PFSK-1 (cell line): ENCODE data around the gene ALMS1.

ENCODE experiments used
- FOXP2 ChIP-seq: optimal IDR thresholded peaks from 2 replicates; pipeline ENCODE3; 2011; ENCODE audit warnings: borderline replicate concordance, control low read depth, inconsistent platforms; ENCODE audit not compliant: insufficient read depth; ENCODE audit errors: extremely low read length, extremely low read depth
- POLR2AphosphoS5 ChIP-seq: IDR thresholded peaks from 2 replicates; pipeline ENCODE4 v1.6.1; 2012; ENCODE audit warnings: low read depth, mild to moderate bottlenecking, control low read depth, low read length, moderate library complexity
- TAF1 ChIP-seq: IDR thresholded peaks from 2 replicates; pipeline ENCODE4 v1.6.1; 2012; ENCODE audit warnings: low read length, control low read depth, borderline replicate concordance; ENCODE audit not compliant: insufficient read depth
- TF ChIP-seq, protein P1 (sequence below), 2 experiments: IDR thresholded peaks; 2 replicates each; pipeline versions ENCODE4 v1.6.1 to v1.8.0; 2011 to 2012; ENCODE audit warnings: low read depth in 2 of 2, low read length in 2 of 2, control low read depth in 1 of 2, inconsistent platforms in 1 of 2, mild to moderate bottlenecking in 1 of 2, moderate library complexity in 1 of 2; ENCODE audit not compliant: insufficient read depth in 1 of 2

GRCh38 chr2:73414696-73415095 is 29.1 kb downstream of the ALMS1 start:
- TF ChIP-seq POLR2AphosphoS5 = no peak
- no peak for TF ChIP-seq FOXP2
- TF ChIP-seq, protein P1, sequence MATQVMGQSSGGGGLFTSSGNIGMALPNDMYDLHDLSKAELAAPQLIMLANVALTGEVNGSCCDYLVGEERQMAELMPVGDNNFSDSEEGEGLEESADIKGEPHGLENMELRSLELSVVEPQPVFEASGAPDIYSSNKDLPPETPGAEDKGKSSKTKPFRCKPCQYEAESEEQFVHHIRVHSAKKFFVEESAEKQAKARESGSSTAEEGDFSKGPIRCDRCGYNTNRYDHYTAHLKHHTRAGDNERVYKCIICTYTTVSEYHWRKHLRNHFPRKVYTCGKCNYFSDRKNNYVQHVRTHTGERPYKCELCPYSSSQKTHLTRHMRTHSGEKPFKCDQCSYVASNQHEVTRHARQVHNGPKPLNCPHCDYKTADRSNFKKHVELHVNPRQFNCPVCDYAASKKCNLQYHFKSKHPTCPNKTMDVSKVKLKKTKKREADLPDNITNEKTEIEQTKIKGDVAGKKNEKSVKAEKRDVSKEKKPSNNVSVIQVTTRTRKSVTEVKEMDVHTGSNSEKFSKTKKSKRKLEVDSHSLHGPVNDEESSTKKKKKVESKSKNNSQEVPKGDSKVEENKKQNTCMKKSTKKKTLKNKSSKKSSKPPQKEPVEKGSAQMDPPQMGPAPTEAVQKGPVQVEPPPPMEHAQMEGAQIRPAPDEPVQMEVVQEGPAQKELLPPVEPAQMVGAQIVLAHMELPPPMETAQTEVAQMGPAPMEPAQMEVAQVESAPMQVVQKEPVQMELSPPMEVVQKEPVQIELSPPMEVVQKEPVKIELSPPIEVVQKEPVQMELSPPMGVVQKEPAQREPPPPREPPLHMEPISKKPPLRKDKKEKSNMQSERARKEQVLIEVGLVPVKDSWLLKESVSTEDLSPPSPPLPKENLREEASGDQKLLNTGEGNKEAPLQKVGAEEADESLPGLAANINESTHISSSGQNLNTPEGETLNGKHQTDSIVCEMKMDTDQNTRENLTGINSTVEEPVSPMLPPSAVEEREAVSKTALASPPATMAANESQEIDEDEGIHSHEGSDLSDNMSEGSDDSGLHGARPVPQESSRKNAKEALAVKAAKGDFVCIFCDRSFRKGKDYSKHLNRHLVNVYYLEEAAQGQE (IDR thresholded peaks at IDR 0.05; ENCODE audit: insufficient read depth in 1 of 2, low read depth in 2 of 2, low read length in 2 of 2) = no peak
- TF ChIP-seq TAF1 = no peak
